GM12875 (cell line): ENCODE results near the gene SF3A2.
A peak's percentile ranks its signal among the peaks of the same experiment; 100 is the strongest.

Experiments used
- H3K4me3 ChIP-seq: one replicate; pipeline ENCODE4 v1.5.1; 2011; ENCODE audit warnings: low read depth, low read length, control low read depth
- TF ChIP-seq, protein P1 (sequence below): IDR thresholded peaks from 2 replicates; pipeline ENCODE4 v1.5.1; 2011; ENCODE audit warnings: low read depth, mild to moderate bottlenecking, control low read depth, inconsistent platforms, low read length, moderate library complexity, borderline replicate concordance; ENCODE audit not compliant: insufficient read depth

SF3A2 gene

DNA sequence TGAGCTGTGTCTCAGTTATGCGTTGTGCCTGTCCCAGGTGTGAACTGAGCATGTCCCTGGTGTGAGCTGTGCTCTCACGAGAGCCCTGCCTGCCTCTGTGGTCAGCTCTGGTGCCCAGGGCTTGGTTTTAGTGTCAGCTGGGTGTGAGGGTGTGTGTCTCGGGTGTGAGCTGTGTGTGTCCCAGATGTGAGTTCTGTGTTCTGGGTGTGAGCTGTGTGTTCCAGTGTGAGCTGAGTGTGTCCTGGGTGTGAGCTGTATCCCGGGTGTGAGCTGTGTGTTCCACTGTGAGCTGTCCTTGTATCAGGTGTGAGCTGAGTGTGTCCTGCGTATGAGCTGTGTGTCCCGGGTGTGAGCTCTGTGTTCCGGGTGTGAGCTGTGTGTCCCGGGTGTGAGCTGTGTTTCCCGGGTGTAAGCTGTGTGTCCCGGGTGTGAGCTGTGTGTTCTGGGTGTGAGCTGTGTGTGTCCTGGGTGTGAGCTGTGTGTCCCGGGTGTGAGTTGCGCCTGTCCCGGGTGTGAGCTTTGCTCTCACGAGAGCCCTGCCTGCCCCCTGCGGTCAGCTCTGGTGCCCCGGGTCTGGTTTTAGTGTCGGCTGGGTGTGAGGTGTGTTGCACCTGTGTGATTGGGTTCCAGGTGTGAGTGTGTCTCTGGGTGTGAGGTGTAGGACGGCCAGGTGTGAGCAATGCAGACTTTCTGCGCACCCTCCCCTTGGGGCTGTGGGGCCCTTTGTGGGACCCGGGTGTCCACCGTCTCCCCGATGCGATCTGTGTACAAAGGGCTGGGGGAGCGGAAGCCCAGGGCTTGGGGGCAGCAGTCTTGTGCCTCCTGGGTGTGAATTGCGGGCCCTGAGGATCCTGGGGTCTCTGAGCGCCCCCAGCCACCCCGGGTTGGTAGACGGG, 52.4 kb downstream of the SF3A2 start:
- TF ChIP-seq, protein P1, sequence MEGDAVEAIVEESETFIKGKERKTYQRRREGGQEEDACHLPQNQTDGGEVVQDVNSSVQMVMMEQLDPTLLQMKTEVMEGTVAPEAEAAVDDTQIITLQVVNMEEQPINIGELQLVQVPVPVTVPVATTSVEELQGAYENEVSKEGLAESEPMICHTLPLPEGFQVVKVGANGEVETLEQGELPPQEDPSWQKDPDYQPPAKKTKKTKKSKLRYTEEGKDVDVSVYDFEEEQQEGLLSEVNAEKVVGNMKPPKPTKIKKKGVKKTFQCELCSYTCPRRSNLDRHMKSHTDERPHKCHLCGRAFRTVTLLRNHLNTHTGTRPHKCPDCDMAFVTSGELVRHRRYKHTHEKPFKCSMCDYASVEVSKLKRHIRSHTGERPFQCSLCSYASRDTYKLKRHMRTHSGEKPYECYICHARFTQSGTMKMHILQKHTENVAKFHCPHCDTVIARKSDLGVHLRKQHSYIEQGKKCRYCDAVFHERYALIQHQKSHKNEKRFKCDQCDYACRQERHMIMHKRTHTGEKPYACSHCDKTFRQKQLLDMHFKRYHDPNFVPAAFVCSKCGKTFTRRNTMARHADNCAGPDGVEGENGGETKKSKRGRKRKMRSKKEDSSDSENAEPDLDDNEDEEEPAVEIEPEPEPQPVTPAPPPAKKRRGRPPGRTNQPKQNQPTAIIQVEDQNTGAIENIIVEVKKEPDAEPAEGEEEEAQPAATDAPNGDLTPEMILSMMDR: no peak
- H3K4me3 ChIP-seq: peak overlapping the region; percentile 89

DNA sequence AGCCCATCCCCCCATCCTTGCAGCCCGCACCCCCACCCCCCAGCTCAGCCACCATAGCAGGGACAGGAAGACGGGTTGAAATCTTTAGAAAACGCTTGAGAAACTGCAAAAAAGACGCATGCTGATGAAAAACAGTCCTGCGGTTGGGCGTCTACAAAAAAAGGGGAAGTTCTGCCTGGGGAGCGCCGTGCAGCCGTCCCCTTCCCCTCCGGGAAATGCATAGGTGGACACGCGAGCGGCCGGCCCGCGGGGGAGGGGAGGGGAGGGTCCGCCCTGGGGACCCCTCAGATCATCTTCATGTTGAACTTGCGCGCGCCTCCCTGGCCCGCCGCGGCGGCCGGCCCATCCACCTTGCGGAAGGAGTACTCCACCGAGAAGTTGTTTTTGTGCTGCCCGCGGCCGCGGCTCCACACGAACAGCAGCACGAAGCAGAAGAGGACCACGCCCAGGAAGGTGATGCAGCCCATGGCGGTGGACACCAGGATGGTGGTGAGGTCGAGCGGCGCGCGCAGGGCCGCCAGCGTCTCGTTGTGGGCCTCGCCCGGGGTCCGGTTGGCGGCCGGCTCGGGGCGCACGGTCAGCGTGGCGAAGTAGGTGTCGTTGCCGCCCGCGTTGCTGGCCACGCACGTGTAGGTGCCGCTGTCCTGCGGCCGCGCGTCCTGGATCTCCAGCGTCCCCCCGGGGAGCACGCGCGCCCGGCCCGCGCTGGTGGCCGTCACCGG, 53.3 kb downstream of the SF3A2 start:
- H3K4me3 ChIP-seq: peak overlapping the region; percentile 89
- TF ChIP-seq, protein P1: no peak

DNA sequence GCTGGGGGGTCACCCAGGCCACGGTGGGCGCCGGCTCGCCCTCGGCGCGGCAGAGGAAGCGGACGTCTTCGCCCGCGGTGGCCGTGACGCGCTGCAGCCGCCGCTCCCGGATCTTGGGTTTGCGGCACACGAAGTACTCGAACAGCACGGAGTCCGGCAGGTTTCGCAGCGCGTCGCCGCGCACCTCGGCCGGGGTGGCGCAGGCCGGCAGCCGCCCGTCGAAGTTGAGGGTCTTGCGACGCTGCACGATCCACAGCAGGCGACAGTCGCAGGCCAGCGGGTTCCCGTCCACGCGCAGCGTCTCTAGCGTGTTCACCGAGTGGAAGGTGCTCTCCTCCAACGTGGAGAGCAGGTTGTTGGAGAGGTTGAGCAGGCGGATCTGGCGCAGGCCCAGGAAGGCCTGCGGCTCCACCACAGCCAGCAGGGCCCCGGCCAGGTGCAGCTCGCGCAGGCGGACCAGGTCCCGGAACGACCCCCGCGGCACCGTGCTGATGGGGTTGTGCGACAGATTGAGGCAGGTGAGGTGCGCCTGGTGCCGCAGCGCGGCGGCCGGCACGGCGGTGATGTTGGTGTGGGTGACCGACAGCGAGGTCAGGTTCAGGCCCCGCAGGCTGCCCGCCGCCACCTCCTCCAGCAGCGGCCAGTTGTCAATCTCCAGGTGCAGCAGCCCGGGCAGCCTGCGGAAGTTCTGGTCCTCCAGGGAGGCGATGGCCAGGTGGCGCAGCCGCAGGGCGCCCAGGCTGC, 54.0 kb downstream of the SF3A2 start:
- TF ChIP-seq, protein P1: no peak
- H3K4me3 ChIP-seq: peak overlapping the region; percentile 89

DNA sequence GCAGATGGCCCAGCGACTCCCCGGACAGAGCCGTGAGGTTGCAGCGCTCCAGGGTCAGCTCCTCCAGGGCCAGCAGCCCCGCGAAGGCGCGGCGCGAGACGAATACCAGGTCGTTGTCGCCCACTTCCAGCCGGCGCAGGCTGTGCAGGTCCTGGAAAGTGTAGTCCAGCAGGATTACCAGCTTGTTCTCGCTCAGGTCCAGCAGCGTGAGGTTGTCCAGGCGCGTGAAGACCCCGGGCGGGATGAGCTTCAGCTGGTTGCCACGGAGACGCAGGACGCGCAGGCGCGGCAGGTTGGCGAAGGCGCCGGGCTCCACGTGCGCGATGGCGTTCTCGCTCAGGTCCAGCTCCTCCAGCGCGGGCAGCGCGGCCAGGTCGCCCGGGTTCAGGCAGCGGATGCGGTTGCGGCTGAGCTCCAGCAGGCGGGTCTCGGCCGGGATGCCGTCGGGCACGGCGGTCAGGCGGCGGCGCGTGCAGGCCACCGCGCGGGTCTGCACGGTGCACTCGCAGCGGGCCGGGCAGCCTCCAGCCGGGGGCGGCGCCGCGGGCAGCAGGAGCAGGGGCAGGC, 54.6 kb downstream of the SF3A2 start:
- H3K4me3 ChIP-seq: peak overlapping the region; percentile 89
- TF ChIP-seq, protein P1: no peak

DNA sequence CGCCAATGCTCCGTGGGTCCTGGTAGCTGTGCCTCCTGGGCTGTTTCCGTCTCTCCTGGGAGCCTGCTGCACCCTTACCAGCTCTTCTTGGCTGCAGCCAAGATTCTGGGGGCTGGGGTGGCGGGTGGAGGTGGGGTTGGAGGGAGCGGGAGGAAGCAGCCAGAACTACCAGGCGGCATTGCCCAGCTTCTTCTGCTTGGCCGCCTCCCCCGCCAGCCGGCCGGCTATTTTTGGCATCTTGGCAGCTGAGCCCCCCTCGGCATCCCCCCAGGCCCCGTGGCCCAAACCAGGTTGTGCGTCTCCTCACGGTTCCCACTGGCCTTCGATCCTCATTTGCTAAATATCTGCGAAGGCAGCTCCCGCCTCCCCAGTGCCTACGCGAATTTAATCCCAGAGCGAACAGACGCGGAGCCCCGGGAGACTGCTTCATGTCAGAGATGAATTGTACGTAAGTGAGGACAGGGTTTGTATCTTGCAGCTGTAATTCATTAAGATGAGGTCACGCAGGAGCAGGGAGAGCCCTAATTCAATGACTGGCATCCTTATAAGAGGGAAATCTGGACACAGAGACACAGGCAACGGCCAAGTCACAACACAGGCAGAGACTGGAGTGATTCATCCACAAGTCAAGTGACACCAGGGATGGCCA, 58.2 kb downstream of the SF3A2 start:
- H3K4me3 ChIP-seq: no peak overlapping the region
- TF ChIP-seq, protein P1: no peak

GRCh38 chr19:2296141-2296540, 59.5 kb downstream of the SF3A2 start:
- no peak overlapping the region for H3K4me3 ChIP-seq
- TF ChIP-seq, protein P1: no peak
